Dermis microvascular lymphatic vessel endothelial cell (primary cell): ENCODE results near the gene NEK3. TPM values are rescaled to one million over a fixed set of nuclear protein-coding genes. Genes with fewer than 3 reads are reported as not detected.
"Not testable (repeated sequence)": the region's sequence is repeated elsewhere in the genome, so short reads cannot be mapped to it uniquely, and the experiment has no call there.

Experiments
- DNase-seq, 2 donors: peaks; one replicate each; pipeline versions ENCODE4 v3.0.0 to v3.0.0-alpha.2; 2010; ENCODE audit warnings: low read depth in 2 of 2
- total RNA-seq: library from RNA; depleted of rRNA; stranded (reverse); fragments of >200 nt; gene quantifications from 2 replicates; pipeline ENCODE4 v1.2.1, GENCODE V29; 2014

The NEK3 gene
- total RNA-seq, 1 donor from 2014 or later, result 12.2 TPM

- DNase-seq, result no peak
Measured at GRCh38 chr13:52169839-52170238, 10.4 kb upstream of the NEK3 start.

- DNase-seq, result no peak
Measured at GRCh38 chr13:52165411-52165810, 6.0 kb upstream of the NEK3 start.

GRCh38 chr13:52164989-52165388 lies 5.6 kb upstream of the NEK3 start:
- DNase-seq, result peak; percentile 43 to 53

- DNase-seq, result not testable (repeated sequence)
Measured at GRCh38 chr13:52163878-52164277, 4.5 kb upstream of the NEK3 start.

- DNase-seq, result peak; percentile 65 to 91
Measured at GRCh38 chr13:52162279-52163101, 3.1 kb upstream of the NEK3 start.

GRCh38 chr13:52161181-52161646 lies 1.8 kb upstream of the NEK3 start:
- DNase-seq, result no peak

- DNase-seq, result no peak
Measured at GRCh38 chr13:52160506-52160905, 1.1 kb upstream of the NEK3 start.

- DNase-seq, result no peak
Measured at GRCh38 chr13:52160053-52160452, 656 bp upstream of the NEK3 start.

- DNase-seq, result no peak
Measured at GRCh38 chr13:52158629-52159158, 703 bp downstream of the NEK3 start.

- DNase-seq, result peak in 1 of 2 donors; percentile 12
Measured at GRCh38 chr13:52156724-52157261, 2.6 kb downstream of the NEK3 start.

GRCh38 chr13:52155177-52155576 lies 4.2 kb downstream of the NEK3 start:
- no peak for DNase-seq

GRCh38 chr13:52147225-52147624 lies 12.2 kb downstream of the NEK3 start:
- DNase-seq, result no peak

GRCh38 chr13:52141299-52141698 lies 18.1 kb downstream of the NEK3 start:
- peak in 1 of 2 donors; percentile 16 for DNase-seq

- no peak for DNase-seq
Measured at GRCh38 chr13:52137489-52137888, 21.9 kb downstream of the NEK3 start.

GRCh38 chr13:52136763-52137162 lies 22.6 kb downstream of the NEK3 start:
- DNase-seq, result no peak

GRCh38 chr13:52130641-52131040 lies 28.8 kb downstream of the NEK3 start:
- no peak for DNase-seq

- peak in 1 of 2 donors; percentile 50 for DNase-seq
Measured at GRCh38 chr13:52128714-52129700, 30.4 kb downstream of the NEK3 start, which contains the start of gene NEK5. Gene NEK5 (minus strand): TSS chr13:52129073. CDS start chr13:52127482, 1,591 bp downstream.

- peak; percentile 37 to 69 for DNase-seq
Measured at GRCh38 chr13:52127783-52128702, 31.4 kb downstream of the NEK3 start.

- DNase-seq, result no peak
Measured at GRCh38 chr13:52127378-52127777, 32.0 kb downstream of the NEK3 start.

GRCh38 chr13:52125547-52125946 lies 33.9 kb downstream of the NEK3 start:
- no peak for DNase-seq
